Testis (tissue), 2 donors: ENCODE measurements around the gene ASXL1.

Experiments used
- POLR2A ChIP-seq: fragments of 450-650 bp; IDR thresholded peaks from one replicate; pipeline ENCODE4 v1.6.1; 2017; ENCODE audit warnings: antibody characterized with exemption, mild to moderate bottlenecking, moderate library complexity
- TF ChIP-seq, protein P1 (sequence below), 3 experiments: fragments of 450-650 bp in 2 of 3; fragments of 200-600 bp in 1 of 3; sonication (generic) in 1 of 3; IDR thresholded peaks; one replicate each; pipeline ENCODE4 v1.5.1; 2016 to 2019; ENCODE audit warnings: antibody characterized with exemption in 3 of 3, mild to moderate bottlenecking in 2 of 3, moderate library complexity in 1 of 3

DNA sequence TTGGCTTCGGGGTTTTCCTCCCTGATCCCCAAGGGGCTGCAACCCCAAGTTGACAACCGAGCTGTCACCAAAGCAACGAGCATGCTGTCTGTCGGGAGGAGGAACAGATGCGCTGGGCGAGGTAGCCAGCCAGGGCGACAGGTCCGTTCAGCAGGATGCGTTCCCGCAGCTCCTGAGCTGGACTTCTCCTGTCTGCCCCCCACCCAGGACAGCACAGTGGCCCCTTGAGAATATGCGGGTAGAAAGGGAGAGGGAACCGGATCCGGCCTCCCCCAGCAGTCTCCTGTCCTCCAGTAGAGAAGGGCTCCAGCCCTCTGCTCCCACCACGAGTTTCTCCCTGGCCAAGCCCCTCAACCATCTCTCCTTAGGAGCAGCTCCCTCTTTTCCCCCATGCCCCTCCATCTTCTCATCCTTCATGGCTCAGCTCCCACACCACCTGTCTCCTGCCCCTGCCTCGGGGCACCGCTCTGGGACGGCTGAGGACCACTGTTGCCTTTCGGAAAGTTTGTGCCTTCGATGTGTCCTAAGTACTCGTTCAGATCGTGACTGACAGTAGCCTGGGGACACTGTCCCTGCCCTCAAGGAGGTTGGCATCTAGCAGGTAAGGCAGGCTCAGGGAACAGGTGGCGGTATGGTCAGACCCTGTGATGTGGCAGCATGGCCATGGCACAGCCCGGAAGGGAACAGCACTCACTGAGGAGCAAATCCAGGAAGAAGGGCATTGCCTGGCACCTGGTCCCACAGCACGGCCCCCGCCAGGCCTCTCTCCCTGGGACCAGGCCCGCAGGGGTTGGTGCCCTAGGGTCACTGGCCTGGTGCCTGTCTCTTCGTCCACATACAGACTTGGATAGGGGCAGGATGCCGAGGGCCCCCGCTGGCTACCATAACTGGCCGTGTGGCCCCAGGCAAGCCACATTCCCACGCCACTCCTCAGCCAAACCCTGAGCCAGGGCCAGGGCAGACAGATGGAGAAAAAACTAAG, 96.3 kb downstream of the ASXL1 start:
- no peak for TF ChIP-seq POLR2A
- TF ChIP-seq, protein P1, sequence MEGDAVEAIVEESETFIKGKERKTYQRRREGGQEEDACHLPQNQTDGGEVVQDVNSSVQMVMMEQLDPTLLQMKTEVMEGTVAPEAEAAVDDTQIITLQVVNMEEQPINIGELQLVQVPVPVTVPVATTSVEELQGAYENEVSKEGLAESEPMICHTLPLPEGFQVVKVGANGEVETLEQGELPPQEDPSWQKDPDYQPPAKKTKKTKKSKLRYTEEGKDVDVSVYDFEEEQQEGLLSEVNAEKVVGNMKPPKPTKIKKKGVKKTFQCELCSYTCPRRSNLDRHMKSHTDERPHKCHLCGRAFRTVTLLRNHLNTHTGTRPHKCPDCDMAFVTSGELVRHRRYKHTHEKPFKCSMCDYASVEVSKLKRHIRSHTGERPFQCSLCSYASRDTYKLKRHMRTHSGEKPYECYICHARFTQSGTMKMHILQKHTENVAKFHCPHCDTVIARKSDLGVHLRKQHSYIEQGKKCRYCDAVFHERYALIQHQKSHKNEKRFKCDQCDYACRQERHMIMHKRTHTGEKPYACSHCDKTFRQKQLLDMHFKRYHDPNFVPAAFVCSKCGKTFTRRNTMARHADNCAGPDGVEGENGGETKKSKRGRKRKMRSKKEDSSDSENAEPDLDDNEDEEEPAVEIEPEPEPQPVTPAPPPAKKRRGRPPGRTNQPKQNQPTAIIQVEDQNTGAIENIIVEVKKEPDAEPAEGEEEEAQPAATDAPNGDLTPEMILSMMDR (IDR thresholded peaks at IDR 0.05): no peak
